GOT3 (cell line): Measurements from ENCODE around the gene KIAA1549.
"Not testable (repeated sequence)": the region's sequence is repeated elsewhere in the genome, so short reads cannot be mapped to it uniquely, and the experiment has no call there.

Experiments used
- DNase-seq: peaks from one replicate; lab custom pipeline; 2025; ENCODE audit warnings: mixed read lengths; lab: John Stamatoyannopoulos, UW

KIAA1549 gene

DNA sequence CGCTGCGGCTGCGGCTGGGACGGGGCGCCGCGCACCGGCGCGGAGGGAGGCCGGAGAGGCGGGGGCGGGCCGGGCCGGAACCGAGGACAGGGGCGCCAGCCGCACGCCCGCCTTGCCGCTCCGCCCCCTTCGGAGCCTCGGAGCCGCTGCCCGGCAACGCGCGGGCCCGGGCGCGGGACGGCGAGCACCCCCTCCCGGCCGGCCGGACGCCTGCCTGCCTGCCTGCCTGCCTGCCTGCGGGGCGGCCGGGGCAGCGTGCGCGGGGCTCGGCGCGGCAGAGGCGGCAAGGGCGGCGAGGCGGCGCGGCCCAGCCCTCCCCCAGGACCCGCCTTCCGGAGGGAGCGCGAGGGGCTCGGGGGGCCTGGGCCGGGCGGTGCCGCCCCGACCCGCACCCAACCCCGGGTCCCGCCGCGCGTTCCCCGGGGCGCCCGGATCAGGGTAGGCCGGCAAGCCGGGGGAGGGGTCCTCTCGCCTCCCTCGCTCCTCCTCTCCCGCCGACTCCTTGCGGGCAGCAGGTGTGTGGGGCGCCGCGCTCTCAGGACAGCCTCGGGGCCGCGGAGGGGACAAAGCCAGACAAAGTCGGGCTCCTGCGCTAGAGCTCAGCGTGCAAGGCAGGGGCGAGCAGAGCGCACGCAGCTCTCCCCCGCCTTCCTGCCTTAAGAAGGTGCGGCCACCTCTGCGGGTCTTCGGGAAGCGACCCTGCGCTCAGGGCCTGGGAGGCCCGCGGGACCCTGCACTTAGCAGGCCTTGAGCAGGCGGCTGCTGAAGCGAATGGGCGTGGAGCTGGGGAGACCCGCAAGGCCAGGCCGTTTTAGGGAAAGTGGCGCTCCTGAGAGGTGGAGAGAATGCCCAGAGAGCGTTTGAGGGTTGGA, at the start of gene KIAA1549:
Gene KIAA1549 (minus strand): TSS at position 58 of the 872 bp plus-strand sequence. CDS start 120 bp downstream, outside the sequence.
- DNase-seq, result no peak

DNA sequence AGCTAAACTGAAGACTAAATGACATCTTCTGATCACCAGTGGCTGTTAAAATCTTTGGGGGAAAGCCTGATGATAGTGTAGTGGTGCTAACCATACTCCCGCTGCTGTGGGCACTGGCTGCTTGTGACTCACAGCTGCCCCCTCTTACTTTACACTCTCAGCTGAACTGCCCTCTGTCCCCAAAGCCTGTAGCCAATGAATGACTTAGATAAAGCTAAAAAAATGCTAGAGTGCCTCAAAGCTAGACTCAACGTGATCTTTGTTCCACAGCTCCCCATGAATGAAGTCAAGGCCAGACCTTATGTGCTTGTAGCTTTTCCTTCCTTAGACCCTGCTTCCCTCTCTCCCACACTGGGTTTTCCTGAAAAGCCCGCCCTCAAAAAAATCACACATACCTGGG, 48.2 kb upstream of the KIAA1549 start:
- DNase-seq, result no peak

GRCh38 chr7:139026551-139026950, 45.4 kb upstream of the KIAA1549 start:
- DNase-seq, result no peak

DNA sequence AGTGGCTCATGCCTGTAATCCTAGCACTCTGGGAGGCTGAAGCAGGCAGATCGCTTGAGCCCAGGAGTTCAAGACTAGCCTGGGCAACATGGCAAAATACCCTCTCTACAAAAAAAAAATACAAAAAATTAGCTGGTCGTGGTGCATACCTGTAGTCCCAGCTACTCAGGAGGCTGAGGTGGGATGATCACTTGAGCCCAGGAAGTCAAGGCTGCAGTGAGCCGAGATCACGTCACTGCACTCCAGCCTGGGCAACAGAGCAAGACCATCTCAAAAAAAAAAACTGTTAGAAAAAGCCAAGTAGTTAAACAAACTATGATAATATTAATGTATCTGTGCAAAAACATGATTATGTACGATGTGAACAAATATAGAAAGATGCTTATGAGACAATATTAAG, 44.7 kb upstream of the KIAA1549 start:
- not testable (repeated sequence) for DNase-seq

- no peak for DNase-seq
Measured at GRCh38 chr7:139023076-139023475, 41.9 kb upstream of the KIAA1549 start.

GRCh38 chr7:139022286-139022685, 41.1 kb upstream of the KIAA1549 start:
- DNase-seq, result no peak

- DNase-seq, result no peak
Measured at GRCh38 chr7:139018910-139019309, 37.7 kb upstream of the KIAA1549 start.

DNA sequence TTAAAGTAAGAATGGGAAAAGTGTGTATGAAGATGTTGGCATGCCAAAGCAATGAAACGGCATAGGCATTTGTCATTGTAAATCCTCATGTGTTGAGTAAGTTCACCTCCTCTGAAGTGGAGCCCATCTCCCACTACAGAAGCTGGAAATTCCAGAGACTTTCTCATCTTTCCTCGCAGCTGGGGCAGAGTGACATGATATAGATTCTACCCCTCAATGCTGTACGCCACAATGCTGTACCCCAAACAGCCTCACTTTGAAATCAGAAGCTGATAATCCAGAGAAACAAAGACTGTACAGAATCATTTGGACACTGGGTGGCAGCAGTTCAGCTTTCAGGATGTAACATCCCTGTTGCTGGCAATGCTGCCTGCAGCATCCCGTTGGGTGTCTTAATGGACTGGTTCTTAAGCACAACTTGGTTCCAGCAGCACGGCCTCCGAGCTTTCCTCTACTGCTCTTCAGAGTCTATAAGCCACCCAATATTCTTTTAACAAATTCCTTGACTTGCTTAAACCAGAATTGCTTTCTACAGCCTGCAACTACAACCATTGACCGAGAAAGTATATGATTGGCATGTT, 35.8 kb upstream of the KIAA1549 start:
- DNase-seq, result peak; percentile 15

- no peak for DNase-seq
Measured at GRCh38 chr7:139011373-139011772, 30.2 kb upstream of the KIAA1549 start.

DNA sequence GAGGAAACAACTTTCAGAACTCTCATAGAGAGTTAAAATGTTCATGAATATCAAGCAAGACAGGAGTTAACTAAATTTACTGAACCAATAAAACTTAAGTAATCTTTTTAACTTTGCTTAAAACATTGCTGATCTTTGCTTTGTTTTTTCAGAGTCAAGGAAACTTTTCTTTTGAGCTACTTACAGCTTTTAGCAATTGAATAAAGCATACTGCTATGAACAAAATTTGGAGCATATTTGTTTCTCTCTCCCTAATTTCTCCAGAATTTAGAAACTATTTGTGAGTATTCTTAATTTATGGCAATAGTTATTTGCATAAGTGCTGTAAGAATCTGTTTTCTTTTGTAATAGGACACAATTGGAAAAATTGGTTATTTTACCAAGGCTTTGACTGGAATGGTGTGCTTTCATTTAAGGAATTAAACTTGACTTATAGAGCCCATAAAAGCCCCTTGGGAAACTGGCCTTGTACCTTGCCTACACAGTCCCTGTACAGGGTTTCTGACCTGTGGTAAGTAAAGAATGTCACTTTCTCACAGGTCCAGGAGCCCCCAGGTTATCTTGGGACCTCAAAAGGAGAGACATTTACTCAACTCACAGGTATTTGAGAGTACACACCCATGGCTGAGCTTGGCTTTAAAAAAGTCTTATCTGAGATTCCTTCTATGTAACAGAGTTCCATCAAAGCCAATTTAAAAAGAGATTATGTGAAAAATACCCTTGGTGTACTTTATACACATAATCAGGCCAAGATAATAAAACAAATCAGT, 23.3 kb upstream of the KIAA1549 start:
- DNase-seq, result no peak

DNA sequence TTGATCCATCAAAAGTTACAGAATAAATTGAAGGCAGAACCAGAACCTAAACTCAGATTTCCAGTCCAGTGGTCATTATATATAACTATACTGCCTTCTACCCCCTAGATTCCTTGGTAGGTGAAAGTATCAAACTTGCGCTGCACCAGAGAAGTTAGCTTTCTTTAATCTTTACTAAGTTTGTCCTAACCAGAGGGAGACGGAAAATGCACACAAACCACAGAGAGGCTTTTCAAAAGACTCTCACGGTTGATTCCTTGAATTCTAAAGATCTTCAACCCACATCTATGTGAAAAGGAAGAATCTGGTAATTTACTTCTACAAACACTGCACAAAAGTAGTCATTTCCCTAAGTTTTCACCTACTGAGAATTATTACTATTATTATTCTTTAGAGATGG, 18.2 kb upstream of the KIAA1549 start:
- no peak for DNase-seq

- no peak for DNase-seq
Measured at GRCh38 chr7:138992052-138992531, 10.9 kb upstream of the KIAA1549 start.

DNA sequence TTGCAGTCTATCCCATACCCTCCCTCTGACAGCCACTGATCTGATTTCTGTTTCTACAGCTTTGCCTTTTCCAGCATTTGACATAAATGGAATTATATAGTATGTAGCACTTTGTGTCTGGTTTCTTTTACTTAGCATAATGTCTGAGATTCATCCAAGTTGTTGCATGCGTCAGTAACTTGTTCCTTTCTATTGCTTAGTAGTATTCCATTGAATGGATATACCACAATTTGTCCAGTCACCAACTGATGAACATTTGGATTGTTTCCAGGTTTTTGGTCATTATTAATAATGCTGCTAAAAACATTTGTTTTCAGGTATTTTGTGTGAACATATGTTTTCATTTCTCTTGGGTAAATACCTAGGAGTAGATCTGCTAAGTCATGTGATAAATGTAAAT, 6.5 kb upstream of the KIAA1549 start:
- no peak for DNase-seq

GRCh38 chr7:138982204-138982623, 1.0 kb upstream of the KIAA1549 start:
- no peak for DNase-seq

GRCh38 chr7:138980563-138981291, 462 bp downstream of the KIAA1549 start:
- DNase-seq, result no peak

DNA sequence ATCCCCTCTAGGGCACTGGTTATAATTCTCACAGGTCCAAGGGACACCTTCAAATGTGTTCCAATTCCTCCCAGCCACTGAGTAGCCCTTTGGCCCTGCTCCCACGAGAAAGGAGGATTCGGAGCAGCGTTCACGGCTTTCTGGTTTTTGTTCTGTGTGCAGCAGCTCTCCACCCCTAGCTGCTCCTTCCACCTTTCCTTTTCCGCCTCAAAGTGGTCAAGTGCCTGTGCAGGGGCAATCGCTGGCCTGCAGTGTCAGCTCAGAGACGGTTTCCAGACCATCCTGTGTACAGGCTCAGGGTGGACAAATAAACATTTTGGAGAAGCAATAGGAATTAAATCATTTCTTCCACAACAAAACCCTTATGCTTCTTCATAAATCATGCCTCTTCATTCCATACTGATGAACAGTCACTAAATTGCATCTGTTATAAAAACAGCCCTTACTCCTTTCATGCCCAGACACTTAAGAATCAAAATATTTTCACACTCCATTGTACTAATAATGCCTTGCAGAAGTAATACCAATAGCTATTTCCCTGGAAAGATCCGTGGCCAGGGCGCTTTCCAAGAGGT, 1.1 kb downstream of the KIAA1549 start:
- no peak for DNase-seq

DNA sequence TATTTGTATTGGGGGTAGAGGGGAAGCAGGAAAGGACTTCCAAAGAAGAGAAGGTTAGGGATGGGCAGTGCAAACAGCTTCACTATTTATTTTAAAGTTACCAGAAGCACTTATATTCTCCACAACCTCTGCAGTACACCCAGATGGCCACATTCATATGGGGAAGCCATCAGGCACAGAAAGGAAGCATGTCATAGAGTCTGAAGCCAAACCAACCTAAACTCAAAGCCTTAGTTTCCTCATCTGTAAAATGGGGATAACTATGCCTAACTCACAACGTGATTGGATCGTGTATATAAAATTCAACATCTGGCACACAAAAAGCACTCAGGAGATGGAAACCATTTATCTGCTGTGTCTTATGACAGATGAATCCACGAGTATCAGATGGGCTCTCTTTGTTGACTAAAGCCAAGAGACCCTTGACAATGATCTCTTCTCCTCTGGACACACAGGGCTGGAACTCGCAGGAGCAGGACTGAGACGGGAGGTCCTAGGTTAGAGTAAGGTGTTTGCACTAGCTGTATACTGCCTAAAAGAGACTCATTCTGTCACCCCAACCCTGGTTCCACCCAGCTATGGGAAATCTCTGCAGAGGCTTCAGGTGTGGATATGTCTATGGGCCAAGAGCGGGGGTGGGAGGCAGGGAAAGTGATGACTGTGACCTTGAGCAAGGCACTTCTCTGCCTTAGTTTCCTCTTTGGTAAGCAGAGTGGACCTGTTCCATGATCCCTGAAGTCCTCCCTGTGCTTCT, 1.8 kb downstream of the KIAA1549 start:
- no peak for DNase-seq

- DNase-seq, result no peak
Measured at GRCh38 chr7:138978541-138979184, 2.5 kb downstream of the KIAA1549 start.

DNA sequence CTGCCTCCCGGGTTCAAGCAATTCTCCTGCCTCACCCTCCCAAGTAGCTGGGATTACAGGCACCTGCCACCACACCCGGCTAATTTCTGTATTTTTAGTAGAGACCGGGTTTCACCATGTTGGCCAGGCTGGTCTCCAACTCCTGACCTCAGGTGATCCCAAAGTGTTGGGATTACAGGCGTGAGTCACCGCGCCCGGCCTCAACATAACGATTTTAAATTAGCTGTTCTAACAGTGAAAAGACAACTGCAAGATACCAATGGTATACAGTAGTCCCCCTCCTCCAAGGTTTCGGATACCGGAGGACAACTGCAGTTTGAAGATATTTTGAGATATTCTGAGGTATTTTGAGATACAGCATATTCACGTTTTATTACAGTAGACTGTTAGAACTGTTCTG, 5.0 kb downstream of the KIAA1549 start:
- DNase-seq, result not testable (repeated sequence)
